ENCODE results near the gene NOC3L.

The NOC3L gene

GRCh38 chr10:94363251-94363565, 469 bp upstream of the NOC3L start:
- no peak overlapping the region for H3K27ac ChIP-seq (ENCODE audit: low read length)
- no peaks in the 10 kb centered on the region; the same call in 1 of the 2 replicates for H3K36me3 ChIP-seq (replicated peaks; ENCODE audit: insufficient read depth, low read length)
- no peaks in the 10 kb centered on the region for H3K27me3 ChIP-seq (replicated peaks; ENCODE audit: insufficient read depth, low read length)
- H4K20me1 ChIP-seq (ENCODE audit: insufficient read depth, low read length), result no peaks in the 10 kb centered on the region
- H3F3A ChIP-seq (ENCODE audit: insufficient read depth, low read length), result no peaks in the 10 kb centered on the region
- peaks cover 13% of the 10 kb centered on the region; the same call in 1 of the 2 replicates for H3K4me1 ChIP-seq (ENCODE audit: low read length)
- H3K4me3 ChIP-seq (ENCODE audit: low read length), result peak overlapping the region; percentile 80
- peak overlapping the region; percentile 72 for H3K4me2 ChIP-seq (ENCODE audit: low read depth, low read length)
- no peaks in the 10 kb centered on the region for H3K9me3 ChIP-seq (replicated peaks; ENCODE audit: insufficient read depth, low read length)
- DNase-seq, result no peak
- TF ChIP-seq EZH2phosphoT487 (IDR thresholded peaks at IDR 0.05; ENCODE audit: low read length), result no peak
- TF ChIP-seq CTCF (IDR thresholded peaks at IDR 0.05; ENCODE audit: low read length), result no peak
- TF ChIP-seq EZH2 (optimal IDR thresholded peaks at IDR 0.05; ENCODE audit: low read depth, low read length), result no peak
- no peaks in the 10 kb centered on the region for H3K9me2 ChIP-seq (replicated peaks; ENCODE audit: insufficient read depth, low read length)
- peak overlapping the region; percentile 17; the same call in 1 of the 2 replicates for H3K9ac ChIP-seq (ENCODE audit: low read length)
- H2AFZ ChIP-seq (ENCODE audit: low read length), result peak overlapping the region; percentile 78
- peaks cover 44% of the 10 kb centered on the region for H3K79me2 ChIP-seq (ENCODE audit: low read length)

GRCh38 chr10:94361171-94361794, 1.5 kb downstream of the NOC3L start:
- TF ChIP-seq EZH2phosphoT487 (IDR thresholded peaks at IDR 0.05; ENCODE audit: low read length) (no peak), CTCF (IDR thresholded peaks at IDR 0.05; ENCODE audit: low read length) (no peak), EZH2 (optimal IDR thresholded peaks at IDR 0.05; ENCODE audit: low read depth, low read length) (no peak)
- Histone ChIP-seq H3K36me3 (replicated peaks; ENCODE audit: insufficient read depth, low read length) (peaks cover 12% of the 10 kb centered on the region; the same call in 1 of the 2 replicates), H3K4me3 (ENCODE audit: low read length) (peak overlapping the region; percentile 80), H3K27ac (ENCODE audit: low read length) (no peak overlapping the region), H3K9ac (ENCODE audit: low read length) (peak overlapping the region; percentile 70; the same call in 1 of the 2 replicates), H3K9me3 (replicated peaks; ENCODE audit: insufficient read depth, low read length) (no peaks in the 10 kb centered on the region), H3K79me2 (ENCODE audit: low read length) (peaks cover 57% of the 10 kb centered on the region), H2AFZ (ENCODE audit: low read length) (no peak overlapping the region), H3K4me2 (ENCODE audit: low read depth, low read length) (peak overlapping the region; percentile 72), H3F3A (ENCODE audit: insufficient read depth, low read length) (no peaks in the 10 kb centered on the region), H4K20me1 (ENCODE audit: insufficient read depth, low read length) (no peaks in the 10 kb centered on the region), H3K4me1 (ENCODE audit: low read length) (peaks cover 13% of the 10 kb centered on the region; the same call in 1 of the 2 replicates), H3K9me2 (replicated peaks; ENCODE audit: insufficient read depth, low read length) (no peaks in the 10 kb centered on the region), H3K27me3 (replicated peaks; ENCODE audit: insufficient read depth, low read length) (no peaks in the 10 kb centered on the region)
- peak; percentile 38 for DNase-seq

GRCh38 chr10:94358480-94358879, 4.3 kb downstream of the NOC3L start:
- Histone ChIP-seq H3K9me3 (replicated peaks; ENCODE audit: insufficient read depth, low read length) (no peaks in the 10 kb centered on the region), H4K20me1 (ENCODE audit: insufficient read depth, low read length) (no peaks in the 10 kb centered on the region), H3K79me2 (ENCODE audit: low read length) (peaks cover 57% of the 10 kb centered on the region), H3K9ac (ENCODE audit: low read length) (no peak overlapping the region), H3F3A (ENCODE audit: insufficient read depth, low read length) (no peaks in the 10 kb centered on the region), H3K4me1 (ENCODE audit: low read length) (peaks cover 13% of the 10 kb centered on the region; the same call in 1 of the 2 replicates), H3K27me3 (replicated peaks; ENCODE audit: insufficient read depth, low read length) (no peaks in the 10 kb centered on the region), H3K9me2 (replicated peaks; ENCODE audit: insufficient read depth, low read length) (no peaks in the 10 kb centered on the region), H3K4me2 (ENCODE audit: low read depth, low read length) (no peak overlapping the region), H3K27ac (ENCODE audit: low read length) (no peak overlapping the region), H3K4me3 (ENCODE audit: low read length) (no peak overlapping the region), H3K36me3 (replicated peaks; ENCODE audit: insufficient read depth, low read length) (peaks cover 19% of the 10 kb centered on the region; the same call in 1 of the 2 replicates), H2AFZ (ENCODE audit: low read length) (no peak overlapping the region)
- no peak for TF ChIP-seq CTCF (IDR thresholded peaks at IDR 0.05; ENCODE audit: low read length)
- DNase-seq, result no peak
